Right atrium auricular region (tissue), 2 donors: ENCODE data around the gene CLDN22. TPM values are rescaled to one million over a fixed set of nuclear protein-coding genes. Genes with fewer than 3 reads are reported as not detected.

Source experiments
- DNase-seq: peaks from one replicate; pipeline ENCODE4 v3.0.0-alpha.2; 2019; ENCODE audit warnings: low spot score
- H3K27ac ChIP-seq, 2 donors: fragments of 200-600 bp; sonication (generic); 1 replicate in 1 of 2; 2 replicates in 1 of 2; pipeline ENCODE4 v1.5.1; 2016 to 2019
- H3K27me3 ChIP-seq, 2 donors: fragments of 200-600 bp; sonication (generic); one replicate each; pipeline versions ENCODE4 v1.5.1 to v1.6.0; 2017 to 2019
- H3K36me3 ChIP-seq: fragments of 200-600 bp; sonication (generic); one replicate; pipeline ENCODE4 v1.5.1; 2016
- H3K4me1 ChIP-seq, 2 donors: fragments of 200-600 bp; sonication (generic); one replicate each; pipeline versions ENCODE4 v1.5.1 to v1.6.0; 2017 to 2019
- H3K4me3 ChIP-seq, 2 donors: fragments of 200-600 bp; sonication (generic); 1 replicate in 1 of 2; 2 replicates in 1 of 2; pipeline ENCODE4 v1.5.1; 2017 to 2019; ENCODE audit warnings: mild to moderate bottlenecking in 1 of 2, moderate library complexity in 1 of 2
- H3K9me3 ChIP-seq, 2 donors: fragments of 200-600 bp; sonication (generic); one replicate each; pipeline ENCODE4 v1.5.1; 2019
- total RNA-seq, 2 donors: library from RNA; depleted of rRNA; stranded (reverse); fragments of >200 nt; gene quantifications; one replicate each; pipeline ENCODE4 v1.1.0, GENCODE V29; 2016
- TF ChIP-seq, protein P1 (sequence below), 2 donors: fragments of 200-600 bp; sonication (generic); IDR thresholded peaks; one replicate each; pipeline ENCODE4 v1.5.1; 2019; ENCODE audit warnings: antibody characterized with exemption in 2 of 2

Gene CLDN22
- total RNA-seq, 2 donors from 2014 or later: not detected

DNA sequence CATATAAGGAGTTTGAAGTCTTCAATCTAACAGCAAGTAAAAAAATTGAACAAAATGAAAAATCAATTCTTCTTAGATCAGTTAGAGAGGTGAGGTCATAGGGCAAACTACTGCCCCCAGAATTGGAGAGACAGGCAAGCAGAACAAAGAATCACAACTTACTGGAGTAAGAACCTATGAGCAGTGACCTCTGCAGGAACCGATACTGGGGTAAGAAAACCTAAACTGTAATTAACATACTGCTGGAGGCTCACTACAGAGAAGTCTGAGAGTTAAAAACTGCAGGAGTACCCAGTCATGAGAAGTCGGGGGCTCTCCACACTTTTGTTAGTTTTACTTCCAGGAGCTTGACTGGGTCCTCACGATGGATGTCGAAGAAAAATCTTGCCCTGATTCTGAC is 16.0 kb downstream of the CLDN22 start:
- Histone ChIP-seq H3K27me3 (no peaks in the 10 kb centered on the region), H3K4me1 (no peaks in the 10 kb centered on the region), H3K9me3 (no peaks in the 10 kb centered on the region), H3K27ac (no peak overlapping the region), H3K4me3 (no peak overlapping the region), H3K36me3 (peaks cover 4% of the 10 kb centered on the region)
- no peak for DNase-seq
- TF ChIP-seq, protein P1, sequence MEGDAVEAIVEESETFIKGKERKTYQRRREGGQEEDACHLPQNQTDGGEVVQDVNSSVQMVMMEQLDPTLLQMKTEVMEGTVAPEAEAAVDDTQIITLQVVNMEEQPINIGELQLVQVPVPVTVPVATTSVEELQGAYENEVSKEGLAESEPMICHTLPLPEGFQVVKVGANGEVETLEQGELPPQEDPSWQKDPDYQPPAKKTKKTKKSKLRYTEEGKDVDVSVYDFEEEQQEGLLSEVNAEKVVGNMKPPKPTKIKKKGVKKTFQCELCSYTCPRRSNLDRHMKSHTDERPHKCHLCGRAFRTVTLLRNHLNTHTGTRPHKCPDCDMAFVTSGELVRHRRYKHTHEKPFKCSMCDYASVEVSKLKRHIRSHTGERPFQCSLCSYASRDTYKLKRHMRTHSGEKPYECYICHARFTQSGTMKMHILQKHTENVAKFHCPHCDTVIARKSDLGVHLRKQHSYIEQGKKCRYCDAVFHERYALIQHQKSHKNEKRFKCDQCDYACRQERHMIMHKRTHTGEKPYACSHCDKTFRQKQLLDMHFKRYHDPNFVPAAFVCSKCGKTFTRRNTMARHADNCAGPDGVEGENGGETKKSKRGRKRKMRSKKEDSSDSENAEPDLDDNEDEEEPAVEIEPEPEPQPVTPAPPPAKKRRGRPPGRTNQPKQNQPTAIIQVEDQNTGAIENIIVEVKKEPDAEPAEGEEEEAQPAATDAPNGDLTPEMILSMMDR (IDR thresholded peaks at IDR 0.05): no peak

DNA sequence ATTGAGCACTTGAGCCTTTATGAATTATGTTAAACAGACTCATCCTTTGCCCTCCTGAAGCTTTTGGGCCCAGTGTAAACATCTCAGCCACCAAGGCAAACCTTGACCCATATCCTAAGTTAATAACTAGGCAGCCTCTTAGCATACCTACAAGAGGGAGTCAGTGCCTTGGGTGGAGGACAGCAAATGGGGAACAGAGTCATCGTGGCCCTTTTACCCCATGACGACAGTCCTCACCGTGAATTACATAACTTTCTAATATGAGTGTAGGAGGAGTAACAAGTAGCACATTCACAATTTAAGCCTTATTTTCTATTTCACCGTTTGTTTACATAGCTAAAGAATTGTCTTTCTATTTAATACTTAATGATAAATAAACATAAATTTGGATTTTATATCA is 16.8 kb downstream of the CLDN22 start:
- H3K27me3 ChIP-seq: no peaks in the 10 kb centered on the region
- no peak for DNase-seq
- H3K4me3 ChIP-seq: no peak overlapping the region
- peaks cover 4% of the 10 kb centered on the region for H3K36me3 ChIP-seq
- no peak overlapping the region for H3K27ac ChIP-seq
- TF ChIP-seq, protein P1 (IDR thresholded peaks at IDR 0.05): no peak
- no peaks in the 10 kb centered on the region for H3K9me3 ChIP-seq
- H3K4me1 ChIP-seq: no peaks in the 10 kb centered on the region

DNA sequence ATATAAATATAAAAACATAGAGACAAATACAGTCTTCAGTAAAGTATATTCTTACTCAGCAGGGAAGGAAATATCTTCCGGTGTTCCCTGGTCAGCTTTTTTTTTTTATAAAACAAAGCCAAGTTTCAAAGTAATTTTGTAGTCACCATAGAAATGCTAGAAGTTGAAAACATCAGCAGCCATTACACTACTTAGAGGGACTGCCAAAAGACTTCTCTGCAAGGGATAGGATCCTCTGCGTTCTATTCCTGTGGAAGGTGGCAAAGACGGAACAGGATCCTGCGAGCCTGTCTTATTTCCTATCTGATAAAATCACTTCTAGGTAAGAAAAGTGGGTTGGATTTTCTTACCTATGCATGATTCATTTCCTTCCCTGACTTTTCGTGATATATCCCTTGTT is 19.4 kb downstream of the CLDN22 start:
- DNase-seq: no peak
- H3K27me3 ChIP-seq: no peaks in the 10 kb centered on the region
- TF ChIP-seq, protein P1 (IDR thresholded peaks at IDR 0.05): no peak
- no peak overlapping the region for H3K27ac ChIP-seq
- no peak overlapping the region for H3K4me3 ChIP-seq
- H3K4me1 ChIP-seq: no peaks in the 10 kb centered on the region
- no peaks in the 10 kb centered on the region for H3K9me3 ChIP-seq
- H3K36me3 ChIP-seq: peaks cover 4% of the 10 kb centered on the region

DNA sequence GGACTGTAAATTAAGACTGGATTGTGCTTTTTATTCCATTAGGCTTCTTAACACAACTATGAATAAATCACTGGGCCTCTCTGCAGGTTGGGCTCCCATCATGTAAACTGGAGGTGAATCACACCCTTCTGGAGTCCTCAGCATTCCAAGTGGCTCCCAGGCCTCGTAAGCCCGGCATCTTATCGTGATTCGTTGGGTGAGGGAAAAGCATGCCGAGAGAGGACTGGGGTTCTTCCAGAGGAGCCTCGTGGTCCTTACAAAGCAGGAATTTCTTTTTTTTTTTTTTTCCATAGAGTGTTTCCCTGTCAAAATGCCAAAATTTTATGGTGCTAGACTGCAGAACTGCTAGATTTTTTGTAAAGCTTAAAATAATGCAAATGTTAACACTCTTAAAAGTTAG is 20.0 kb downstream of the CLDN22 start:
- Histone ChIP-seq H3K36me3 (peaks cover 4% of the 10 kb centered on the region), H3K9me3 (no peaks in the 10 kb centered on the region), H3K4me3 (no peak overlapping the region), H3K4me1 (no peaks in the 10 kb centered on the region), H3K27me3 (no peaks in the 10 kb centered on the region), H3K27ac (no peak overlapping the region)
- no peak for DNase-seq
- TF ChIP-seq, protein P1 (IDR thresholded peaks at IDR 0.05): no peak

DNA sequence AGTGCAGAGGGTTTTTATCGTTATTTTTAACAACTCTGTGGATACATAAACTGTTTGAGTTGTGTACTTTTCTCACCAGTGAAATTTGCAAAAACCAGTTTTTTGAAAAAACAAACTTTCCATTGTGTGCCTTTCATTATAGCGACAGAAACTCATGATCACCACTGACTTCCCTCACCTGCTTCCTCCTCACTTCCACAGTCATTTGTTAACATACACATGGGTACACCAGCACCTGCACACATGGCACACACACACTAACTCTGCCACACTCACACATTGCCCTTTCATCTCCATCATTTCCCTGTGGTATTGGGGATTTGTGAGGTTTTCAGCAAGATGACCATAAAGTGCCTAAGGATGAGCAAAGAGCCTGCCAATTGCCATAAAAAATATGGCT is 20.6 kb downstream of the CLDN22 start:
- no peak for DNase-seq
- Histone ChIP-seq H3K4me3 (no peak overlapping the region), H3K36me3 (peaks cover 4% of the 10 kb centered on the region), H3K27me3 (no peaks in the 10 kb centered on the region), H3K4me1 (no peaks in the 10 kb centered on the region), H3K9me3 (no peaks in the 10 kb centered on the region), H3K27ac (no peak overlapping the region)
- TF ChIP-seq, protein P1 (IDR thresholded peaks at IDR 0.05): no peak

DNA sequence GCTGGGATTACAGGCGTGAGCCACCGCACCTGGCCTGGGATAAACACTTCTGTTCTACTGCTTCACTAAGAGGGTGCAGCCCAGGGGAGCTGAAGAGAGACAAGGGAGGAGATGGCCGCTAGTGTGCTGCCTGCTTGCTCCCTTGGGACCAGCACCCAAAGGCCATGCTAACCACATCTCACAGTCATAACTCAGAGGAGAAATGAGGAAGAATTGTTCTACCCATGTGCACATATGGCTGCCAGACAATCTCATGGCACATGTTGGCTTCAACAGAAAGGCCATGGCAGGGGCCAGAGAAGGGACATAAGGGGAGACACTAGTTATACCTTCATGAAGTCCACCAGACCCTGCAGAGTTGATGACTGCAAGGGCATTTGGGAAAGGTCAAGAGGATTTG is 22.4 kb downstream of the CLDN22 start:
- DNase-seq: no peak
- TF ChIP-seq, protein P1 (IDR thresholded peaks at IDR 0.05): no peak
- peaks cover 4% of the 10 kb centered on the region for H3K36me3 ChIP-seq

More for the DNA sequence above, 22.4 kb downstream of the CLDN22 start:
- Histone ChIP-seq H3K27me3 (no peaks in the 10 kb centered on the region), H3K4me1 (no peaks in the 10 kb centered on the region), H3K9me3 (no peaks in the 10 kb centered on the region), H3K4me3 (no peak overlapping the region), H3K27ac (no peak overlapping the region)
